WTC11 (cell line): ENCODE measurements around the gene PKDCC. TPM values are rescaled to one million over a fixed set of nuclear protein-coding genes. Genes with fewer than 3 reads are reported as not detected.
A peak's percentile ranks its signal among the peaks of the same experiment; 100 is the strongest.

Experiments
- ATAC-seq: fragments of 200-7000 bp; cut with Tn5 transposase; 2 replicates; pipeline ENCODE4 v1.10.0; 2021; ENCODE audit warnings: mild to moderate bottlenecking, moderate library complexity
- CTCF ChIA-PET: fragments of 300-600 bp; sonication (Branson Sonifier 250); formaldehyde crosslinking; loops from one replicate; lab custom pipeline; 2021; ENCODE audit warnings: antibody characterized with exemption; lab: Charles Lee
- POLR2A ChIA-PET: fragments of 350-600 bp; sonication (Branson Sonifier 250); formaldehyde crosslinking; loops from one replicate; lab custom pipeline; 2021; ENCODE audit warnings: antibody characterized with exemption; lab: Charles Lee
- DNase-seq: peaks from one replicate; pipeline ENCODE4 v3.0.0; 2021; ENCODE audit warnings: low spot score
- H3K27ac Mint-ChIP-seq: 2 replicates; pipeline ENCODE4 v1.8.0; 2021; ENCODE audit warnings: mixed read lengths
- H3K27me3 Mint-ChIP-seq: 2 replicates; pipeline ENCODE4 v1.8.0; 2021; ENCODE audit warnings: low read depth, mild to moderate bottlenecking, moderate library complexity, mixed read lengths
- H3K36me3 Mint-ChIP-seq: 2 replicates; pipeline ENCODE4 v1.8.0; 2021; ENCODE audit warnings: mixed read lengths
- H3K4me1 Mint-ChIP-seq: 2 replicates; pipeline ENCODE4 v1.8.0; 2022; ENCODE audit warnings: mixed read lengths
- H3K4me3 Mint-ChIP-seq: 2 replicates; pipeline ENCODE4 v1.8.0; 2021; ENCODE audit warnings: mild to moderate bottlenecking, moderate library complexity, mixed read lengths
- H3K9me3 Mint-ChIP-seq: 2 replicates; pipeline ENCODE4 v1.8.0; 2021; ENCODE audit warnings: mixed read lengths
- ATF1 ChIP-seq: sonication (generic); formaldehyde crosslinking; IDR thresholded peaks from 2 replicates; pipeline ENCODE4 v1.8.1; 2023; ENCODE audit warnings: mild to moderate bottlenecking, moderate library complexity, missing genetic modification reagents
- FOXK1 ChIP-seq: sonication (generic); formaldehyde crosslinking; IDR thresholded peaks from 2 replicates; pipeline ENCODE4 v1.8.0; 2022; ENCODE audit warnings: mild to moderate bottlenecking, moderate library complexity, missing genetic modification reagents
- FOXP1 ChIP-seq: sonication (generic); formaldehyde crosslinking; IDR thresholded peaks from 2 replicates; pipeline ENCODE4 v1.8.0; 2022; ENCODE audit warnings: missing genetic modification reagents, mild to moderate bottlenecking, moderate library complexity, borderline replicate concordance
- GABPB1 ChIP-seq: sonication (generic); formaldehyde crosslinking; IDR thresholded peaks from 2 replicates; pipeline ENCODE4 v1.8.1; 2023; ENCODE audit warnings: mild to moderate bottlenecking, missing genetic modification reagents
- NFYB ChIP-seq: sonication (generic); formaldehyde crosslinking; conservative IDR thresholded peaks from 2 replicates; pipeline ENCODE4 v1.8.0; 2022; ENCODE audit warnings: low read depth, missing genetic modification reagents
- TEAD1 ChIP-seq: sonication (generic); formaldehyde crosslinking; IDR thresholded peaks from 2 replicates; pipeline ENCODE4 v1.8.0; 2022; ENCODE audit warnings: mild to moderate bottlenecking, missing genetic modification reagents
- ZNF121 ChIP-seq: sonication (generic); formaldehyde crosslinking; IDR thresholded peaks from 2 replicates; pipeline ENCODE4 v1.8.0; 2023; ENCODE audit warnings: missing genetic modification reagents
- total RNA-seq: library from RNA; stranded (reverse); gene quantifications from 3 replicates; pipeline ENCODE4 v1.2.3, GENCODE V29; 2021
- TF ChIP-seq, protein P1 (sequence below): sonication (generic); formaldehyde crosslinking; IDR thresholded peaks from 2 replicates; pipeline ENCODE4 v1.8.1; 2023; ENCODE audit warnings: mild to moderate bottlenecking, missing genetic modification reagents
- TF ChIP-seq, protein P2 (sequence below): sonication (generic); formaldehyde crosslinking; IDR thresholded peaks from 2 replicates; pipeline ENCODE4 v1.8.0; 2022; ENCODE audit warnings: mild to moderate bottlenecking, missing genetic modification reagents
- TF ChIP-seq, protein P3 (sequence below): fragments of 250-450 bp; sonication (Bioruptor Pico); conservative IDR thresholded peaks from 2 replicates; pipeline ENCODE4 v1.9.0; 2021; ENCODE audit warnings: mild to moderate bottlenecking
- TF ChIP-seq, protein P4 (sequence below): sonication (generic); formaldehyde crosslinking; IDR thresholded peaks from 2 replicates; pipeline ENCODE4 v1.8.0; 2022; ENCODE audit warnings: mild to moderate bottlenecking, missing genetic modification reagents
- TF ChIP-seq, protein P5 (sequence below): sonication (generic); formaldehyde crosslinking; IDR thresholded peaks from 2 replicates; pipeline ENCODE4 v1.8.1; 2023; ENCODE audit warnings: mild to moderate bottlenecking, missing genetic modification reagents, moderate library complexity
- TF ChIP-seq, protein P6 (sequence below): fragments of 250-450 bp; sonication (Bioruptor Pico); IDR thresholded peaks from 2 replicates; pipeline ENCODE4 v1.9.0; 2021; ENCODE audit warnings: mild to moderate bottlenecking, borderline replicate concordance

PKDCC gene
- total RNA-seq, 1 experiment from 2014 or later = 27.3 TPM

DNA sequence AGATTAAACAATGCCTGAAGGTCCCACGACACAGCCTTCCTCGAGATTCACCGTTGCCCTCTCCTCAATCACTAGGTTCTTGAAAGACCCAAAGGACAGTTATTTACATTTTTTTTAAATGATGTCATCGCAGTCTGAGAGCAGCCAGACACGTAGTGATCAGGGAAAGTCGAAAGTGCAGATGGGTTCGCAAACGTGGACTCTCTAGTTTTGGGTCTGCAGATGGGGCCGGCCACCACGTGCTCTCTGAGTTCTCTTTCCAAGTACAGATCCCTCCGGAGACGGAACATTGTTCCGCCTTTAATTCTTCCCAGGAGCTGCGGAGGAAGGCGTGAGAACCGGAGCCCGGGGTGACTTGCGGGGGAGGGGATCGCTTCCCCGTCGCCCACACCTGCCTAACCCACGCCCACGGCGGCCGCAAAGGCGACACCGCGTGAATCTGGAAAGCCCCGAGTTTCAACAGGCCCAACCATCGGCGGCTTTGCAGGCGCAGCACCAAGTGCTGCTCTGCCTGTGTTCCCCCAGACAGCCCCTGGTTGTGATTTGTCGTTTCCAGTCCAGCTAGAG, 54.3 kb downstream of the PKDCC start:
- Mint-ChIP-seq H3K4me3 (peak overlapping the region; percentile 68), H3K27ac (peak overlapping the region; percentile 90)
- CTCF ChIA-PET = interaction anchor here (0.5 to 1.3 kb wide), 4 partner anchors 49 to 261 kb away, joined by 3 read pairs; no protein-coding TSS in a partner anchor

More for the DNA sequence above, 54.3 kb downstream of the PKDCC start:
- POLR2A ChIA-PET = no interaction called here
- Mint-ChIP-seq H3K27me3 (peaks cover 21% of the 10 kb centered on the region), H3K9me3 (peaks cover 12% of the 10 kb centered on the region), H3K36me3 (peaks cover 9% of the 10 kb centered on the region), H3K4me1 (peaks cover 39% of the 10 kb centered on the region)
- peak; percentile 54 for DNase-seq
- ATAC-seq = peak; percentile 7
- peak; percentile 58; the same call in 1 of the 2 replicates for TF ChIP-seq GABPB1
- TF ChIP-seq, protein P1, sequence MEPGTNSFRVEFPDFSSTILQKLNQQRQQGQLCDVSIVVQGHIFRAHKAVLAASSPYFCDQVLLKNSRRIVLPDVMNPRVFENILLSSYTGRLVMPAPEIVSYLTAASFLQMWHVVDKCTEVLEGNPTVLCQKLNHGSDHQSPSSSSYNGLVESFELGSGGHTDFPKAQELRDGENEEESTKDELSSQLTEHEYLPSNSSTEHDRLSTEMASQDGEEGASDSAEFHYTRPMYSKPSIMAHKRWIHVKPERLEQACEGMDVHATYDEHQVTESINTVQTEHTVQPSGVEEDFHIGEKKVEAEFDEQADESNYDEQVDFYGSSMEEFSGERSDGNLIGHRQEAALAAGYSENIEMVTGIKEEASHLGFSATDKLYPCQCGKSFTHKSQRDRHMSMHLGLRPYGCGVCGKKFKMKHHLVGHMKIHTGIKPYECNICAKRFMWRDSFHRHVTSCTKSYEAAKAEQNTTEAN (CRISPR knock-in tag) = peak; percentile 29; the same call in 1 of the 2 replicates
- TF ChIP-seq, protein P2, sequence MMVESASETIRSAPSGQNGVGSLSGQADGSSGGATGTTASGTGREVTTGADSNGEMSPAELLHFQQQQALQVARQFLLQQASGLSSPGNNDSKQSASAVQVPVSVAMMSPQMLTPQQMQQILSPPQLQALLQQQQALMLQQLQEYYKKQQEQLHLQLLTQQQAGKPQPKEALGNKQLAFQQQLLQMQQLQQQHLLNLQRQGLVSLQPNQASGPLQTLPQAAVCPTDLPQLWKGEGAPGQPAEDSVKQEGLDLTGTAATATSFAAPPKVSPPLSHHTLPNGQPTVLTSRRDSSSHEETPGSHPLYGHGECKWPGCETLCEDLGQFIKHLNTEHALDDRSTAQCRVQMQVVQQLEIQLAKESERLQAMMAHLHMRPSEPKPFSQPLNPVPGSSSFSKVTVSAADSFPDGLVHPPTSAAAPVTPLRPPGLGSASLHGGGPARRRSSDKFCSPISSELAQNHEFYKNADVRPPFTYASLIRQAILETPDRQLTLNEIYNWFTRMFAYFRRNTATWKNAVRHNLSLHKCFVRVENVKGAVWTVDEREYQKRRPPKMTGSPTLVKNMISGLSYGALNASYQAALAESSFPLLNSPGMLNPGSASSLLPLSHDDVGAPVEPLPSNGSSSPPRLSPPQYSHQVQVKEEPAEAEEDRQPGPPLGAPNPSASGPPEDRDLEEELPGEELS (CRISPR knock-in tag) = peak; percentile 4; the same call in 1 of the 2 replicates
- TF ChIP-seq FOXK1 (CRISPR knock-in tag) = peak; percentile 46; the same call in 1 of the 2 replicates
- TF ChIP-seq NFYB (CRISPR knock-in tag) = no peak
- TF ChIP-seq, protein P3, sequence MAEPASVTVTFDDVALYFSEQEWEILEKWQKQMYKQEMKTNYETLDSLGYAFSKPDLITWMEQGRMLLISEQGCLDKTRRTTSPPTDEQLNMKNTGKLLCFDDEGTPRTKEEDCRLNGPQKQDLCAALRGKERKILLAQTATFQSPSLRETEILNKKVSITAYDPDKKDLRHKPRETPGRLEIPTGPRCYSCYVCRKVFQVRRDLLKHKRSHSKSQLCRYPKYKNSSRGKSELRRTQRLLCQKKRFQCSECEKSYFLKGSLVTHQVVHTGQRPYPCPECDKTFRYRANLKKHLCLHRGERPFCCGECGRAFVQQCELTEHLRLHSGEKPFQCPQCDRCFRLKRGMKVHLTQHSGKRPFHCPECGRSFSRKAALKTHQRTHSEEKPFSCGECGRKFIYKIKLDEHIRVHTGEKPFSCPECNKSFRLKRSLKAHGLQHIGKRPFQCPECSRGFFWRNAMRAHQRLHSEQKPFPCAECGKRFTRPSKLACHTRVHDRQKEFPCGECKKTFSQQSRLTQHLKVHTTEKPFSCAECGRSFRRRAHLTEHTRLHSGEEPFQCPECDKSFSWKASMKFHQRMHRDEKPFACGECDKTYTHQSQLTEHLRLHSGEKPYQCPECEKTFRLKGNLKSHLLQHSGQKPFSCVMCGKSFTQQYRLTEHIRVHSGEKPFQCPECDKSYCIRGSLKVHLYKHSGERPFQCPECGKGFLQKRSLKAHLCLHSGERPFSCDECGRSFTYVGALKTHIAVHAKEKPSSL (CRISPR knock-in tag) = no peak
- TF ChIP-seq, protein P4, sequence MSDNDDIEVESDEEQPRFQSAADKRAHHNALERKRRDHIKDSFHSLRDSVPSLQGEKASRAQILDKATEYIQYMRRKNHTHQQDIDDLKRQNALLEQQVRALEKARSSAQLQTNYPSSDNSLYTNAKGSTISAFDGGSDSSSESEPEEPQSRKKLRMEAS (CRISPR knock-in tag) = peak; percentile 90
- TF ChIP-seq FOXP1 (CRISPR knock-in tag) = no peak
- TF ChIP-seq ZNF121 (CRISPR knock-in tag) = peak; percentile 48; the same call in 1 of the 2 replicates
- TF ChIP-seq, protein P5, sequence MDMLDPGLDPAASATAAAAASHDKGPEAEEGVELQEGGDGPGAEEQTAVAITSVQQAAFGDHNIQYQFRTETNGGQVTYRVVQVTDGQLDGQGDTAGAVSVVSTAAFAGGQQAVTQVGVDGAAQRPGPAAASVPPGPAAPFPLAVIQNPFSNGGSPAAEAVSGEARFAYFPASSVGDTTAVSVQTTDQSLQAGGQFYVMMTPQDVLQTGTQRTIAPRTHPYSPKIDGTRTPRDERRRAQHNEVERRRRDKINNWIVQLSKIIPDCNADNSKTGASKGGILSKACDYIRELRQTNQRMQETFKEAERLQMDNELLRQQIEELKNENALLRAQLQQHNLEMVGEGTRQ (CRISPR knock-in tag) = peak; percentile 27; the same call in 1 of the 2 replicates
- TF ChIP-seq ATF1 = no peak
- no peak for TF ChIP-seq TEAD1 (CRISPR knock-in tag)
- TF ChIP-seq, protein P6, sequence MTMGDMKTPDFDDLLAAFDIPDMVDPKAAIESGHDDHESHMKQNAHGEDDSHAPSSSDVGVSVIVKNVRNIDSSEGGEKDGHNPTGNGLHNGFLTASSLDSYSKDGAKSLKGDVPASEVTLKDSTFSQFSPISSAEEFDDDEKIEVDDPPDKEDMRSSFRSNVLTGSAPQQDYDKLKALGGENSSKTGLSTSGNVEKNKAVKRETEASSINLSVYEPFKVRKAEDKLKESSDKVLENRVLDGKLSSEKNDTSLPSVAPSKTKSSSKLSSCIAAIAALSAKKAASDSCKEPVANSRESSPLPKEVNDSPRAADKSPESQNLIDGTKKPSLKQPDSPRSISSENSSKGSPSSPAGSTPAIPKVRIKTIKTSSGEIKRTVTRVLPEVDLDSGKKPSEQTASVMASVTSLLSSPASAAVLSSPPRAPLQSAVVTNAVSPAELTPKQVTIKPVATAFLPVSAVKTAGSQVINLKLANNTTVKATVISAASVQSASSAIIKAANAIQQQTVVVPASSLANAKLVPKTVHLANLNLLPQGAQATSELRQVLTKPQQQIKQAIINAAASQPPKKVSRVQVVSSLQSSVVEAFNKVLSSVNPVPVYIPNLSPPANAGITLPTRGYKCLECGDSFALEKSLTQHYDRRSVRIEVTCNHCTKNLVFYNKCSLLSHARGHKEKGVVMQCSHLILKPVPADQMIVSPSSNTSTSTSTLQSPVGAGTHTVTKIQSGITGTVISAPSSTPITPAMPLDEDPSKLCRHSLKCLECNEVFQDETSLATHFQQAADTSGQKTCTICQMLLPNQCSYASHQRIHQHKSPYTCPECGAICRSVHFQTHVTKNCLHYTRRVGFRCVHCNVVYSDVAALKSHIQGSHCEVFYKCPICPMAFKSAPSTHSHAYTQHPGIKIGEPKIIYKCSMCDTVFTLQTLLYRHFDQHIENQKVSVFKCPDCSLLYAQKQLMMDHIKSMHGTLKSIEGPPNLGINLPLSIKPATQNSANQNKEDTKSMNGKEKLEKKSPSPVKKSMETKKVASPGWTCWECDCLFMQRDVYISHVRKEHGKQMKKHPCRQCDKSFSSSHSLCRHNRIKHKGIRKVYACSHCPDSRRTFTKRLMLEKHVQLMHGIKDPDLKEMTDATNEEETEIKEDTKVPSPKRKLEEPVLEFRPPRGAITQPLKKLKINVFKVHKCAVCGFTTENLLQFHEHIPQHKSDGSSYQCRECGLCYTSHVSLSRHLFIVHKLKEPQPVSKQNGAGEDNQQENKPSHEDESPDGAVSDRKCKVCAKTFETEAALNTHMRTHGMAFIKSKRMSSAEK (CRISPR knock-in tag) = peak; percentile 69; the same call in 1 of the 2 replicates
- TF ChIP-seq, all 79 proteins: peak for 8
